Fibroblast of the aortic adventitia (primary cell): ENCODE measurements around the gene SLC7A4. TPM values are rescaled to one million over a fixed set of nuclear protein-coding genes. Genes with fewer than 3 reads are reported as not detected.

Experiments used
- DNase-seq: peaks from one replicate; pipeline ENCODE4 v3.0.0-alpha.2; 2010; ENCODE audit warnings: low read depth
- H3K4me3 ChIP-seq: 2 replicates; pipeline ENCODE4 v1.5.1; 2011; ENCODE audit warnings: low read depth, mild to moderate bottlenecking, control low read depth, low read length, moderate library complexity
- small RNA-seq: library from RNA; depleted of rRNA; stranded (forward); fragments of <200 nt; gene quantifications from one replicate; pipeline ENCODE3, GENCODE V24; 2012
- total RNA-seq: library from RNA; depleted of rRNA; stranded (reverse); fragments of >200 nt; gene quantifications from 2 replicates; pipeline ENCODE4 v1.2.3, GENCODE V29; 2012; ENCODE audit warnings: low replicate concordance
- TF ChIP-seq, protein P1 (sequence below): IDR thresholded peaks from 2 replicates; pipeline ENCODE4 v1.5.1; 2011; ENCODE audit warnings: mild to moderate bottlenecking, low read length, control low read depth, inconsistent platforms; ENCODE audit not compliant: insufficient read depth

The SLC7A4 gene
- total RNA-seq, 1 donor, result 0.09 TPM

DNA sequence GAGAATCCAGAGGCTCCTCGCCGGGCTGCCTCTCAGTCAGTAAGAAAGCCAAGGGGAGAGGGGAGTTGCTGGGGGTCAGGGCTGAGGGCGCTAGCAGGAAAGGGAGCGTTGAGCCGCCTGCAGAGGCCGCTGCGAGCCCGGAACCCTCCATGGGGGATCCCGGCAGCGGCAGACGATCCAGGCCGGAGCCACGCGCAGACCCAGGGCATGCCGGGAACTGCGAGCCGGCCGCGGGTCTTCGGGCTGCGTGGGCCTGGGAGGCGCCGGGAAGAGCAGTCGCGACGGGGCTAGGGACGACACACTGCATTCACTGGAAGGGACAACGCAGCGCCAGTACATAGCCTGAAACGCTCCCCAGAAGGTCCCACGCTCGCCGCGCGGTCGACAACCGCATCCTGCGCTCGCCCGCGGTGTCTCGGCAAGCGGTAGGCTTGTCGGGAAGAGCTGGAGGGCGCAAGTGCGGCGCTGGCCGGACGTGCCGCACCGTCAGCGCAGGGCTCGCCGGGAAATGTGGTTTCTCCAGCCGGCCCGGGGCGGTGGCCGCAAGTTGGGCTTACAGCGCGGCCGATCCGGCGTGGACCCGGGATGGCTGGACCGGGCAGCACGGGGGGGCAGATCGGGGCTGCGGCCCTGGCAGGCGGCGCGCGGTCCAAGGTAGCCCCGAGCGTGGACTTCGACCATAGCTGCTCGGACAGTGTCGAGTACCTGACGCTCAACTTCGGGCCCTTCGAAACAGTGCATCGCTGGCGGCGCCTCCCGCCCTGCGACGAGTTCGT is 50.4 kb downstream of the SLC7A4 start, which contains the start of gene LZTR1:
TSS of gene LZTR1 (plus strand) at position 511 of the 776 bp plus-strand sequence. CDS start at position 586, 75 bp downstream.
- TF ChIP-seq, protein P1, sequence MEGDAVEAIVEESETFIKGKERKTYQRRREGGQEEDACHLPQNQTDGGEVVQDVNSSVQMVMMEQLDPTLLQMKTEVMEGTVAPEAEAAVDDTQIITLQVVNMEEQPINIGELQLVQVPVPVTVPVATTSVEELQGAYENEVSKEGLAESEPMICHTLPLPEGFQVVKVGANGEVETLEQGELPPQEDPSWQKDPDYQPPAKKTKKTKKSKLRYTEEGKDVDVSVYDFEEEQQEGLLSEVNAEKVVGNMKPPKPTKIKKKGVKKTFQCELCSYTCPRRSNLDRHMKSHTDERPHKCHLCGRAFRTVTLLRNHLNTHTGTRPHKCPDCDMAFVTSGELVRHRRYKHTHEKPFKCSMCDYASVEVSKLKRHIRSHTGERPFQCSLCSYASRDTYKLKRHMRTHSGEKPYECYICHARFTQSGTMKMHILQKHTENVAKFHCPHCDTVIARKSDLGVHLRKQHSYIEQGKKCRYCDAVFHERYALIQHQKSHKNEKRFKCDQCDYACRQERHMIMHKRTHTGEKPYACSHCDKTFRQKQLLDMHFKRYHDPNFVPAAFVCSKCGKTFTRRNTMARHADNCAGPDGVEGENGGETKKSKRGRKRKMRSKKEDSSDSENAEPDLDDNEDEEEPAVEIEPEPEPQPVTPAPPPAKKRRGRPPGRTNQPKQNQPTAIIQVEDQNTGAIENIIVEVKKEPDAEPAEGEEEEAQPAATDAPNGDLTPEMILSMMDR, result peak; percentile 71
- H3K4me3 ChIP-seq, result peak within 1 kb of the TSS; percentile 92
- DNase-seq, result peak; percentile 80

DNA sequence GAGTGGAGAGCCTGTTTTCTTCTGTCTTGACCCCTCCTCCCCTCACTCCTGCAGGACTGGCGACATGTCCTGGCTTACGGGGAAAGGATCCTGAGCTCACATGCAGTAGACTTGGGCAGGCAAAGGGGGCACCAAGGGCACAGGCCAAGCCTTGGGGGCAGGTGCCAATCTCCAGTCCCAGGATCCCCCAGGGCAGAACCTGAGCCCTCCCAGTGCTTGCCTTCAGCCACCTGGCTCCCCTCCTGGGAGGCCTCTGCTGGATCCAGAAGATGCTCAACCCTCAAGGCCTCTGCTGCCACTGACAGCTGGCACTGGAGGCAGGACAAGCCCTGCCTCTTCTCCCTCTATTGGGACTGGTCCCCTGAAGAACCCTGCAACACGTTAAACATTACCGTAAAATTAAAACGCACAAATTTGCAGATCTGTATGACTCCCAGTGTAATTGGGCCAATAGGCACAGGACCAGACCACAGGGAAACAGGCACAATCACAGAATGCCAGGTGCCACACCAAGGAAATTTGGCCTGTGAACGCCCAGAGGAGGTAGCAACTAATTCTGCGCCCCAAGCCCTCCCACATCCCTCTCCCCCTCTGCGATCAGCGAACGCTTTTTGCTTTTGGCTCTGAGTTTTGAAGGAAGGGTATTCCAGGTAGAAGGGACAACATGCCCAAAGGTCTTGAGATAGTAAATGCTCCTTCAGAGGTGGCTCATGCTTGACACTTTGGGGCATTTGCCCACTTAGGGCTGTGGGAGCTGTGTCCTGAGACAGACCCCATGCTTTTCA is 51.2 kb downstream of the SLC7A4 start:
- DNase-seq, result no peak
- peak overlapping the region; percentile 92 for H3K4me3 ChIP-seq
- TF ChIP-seq, protein P1, result no peak

DNA sequence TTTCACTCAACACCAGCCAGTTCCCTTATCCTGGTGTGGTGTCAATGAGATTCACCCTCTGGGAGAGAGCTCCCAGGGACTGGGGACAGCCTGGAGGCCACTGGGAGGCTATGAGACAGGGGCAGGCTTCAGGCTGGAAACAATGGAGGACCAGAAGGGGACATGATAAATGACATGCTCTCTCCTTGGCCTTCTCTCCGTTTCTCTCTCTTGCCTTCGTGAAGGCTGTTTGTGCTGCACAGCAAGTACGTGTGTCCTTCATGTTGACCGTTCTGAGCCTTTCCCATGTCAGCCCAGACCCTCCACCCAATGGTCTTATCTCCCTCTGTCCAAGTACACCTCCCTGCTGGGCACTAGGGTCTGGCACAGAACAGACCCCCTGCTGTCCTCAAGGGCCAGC is 51.8 kb downstream of the SLC7A4 start:
- H3K4me3 ChIP-seq, result no peak overlapping the region
- TF ChIP-seq, protein P1, result no peak
- no peak for DNase-seq

DNA sequence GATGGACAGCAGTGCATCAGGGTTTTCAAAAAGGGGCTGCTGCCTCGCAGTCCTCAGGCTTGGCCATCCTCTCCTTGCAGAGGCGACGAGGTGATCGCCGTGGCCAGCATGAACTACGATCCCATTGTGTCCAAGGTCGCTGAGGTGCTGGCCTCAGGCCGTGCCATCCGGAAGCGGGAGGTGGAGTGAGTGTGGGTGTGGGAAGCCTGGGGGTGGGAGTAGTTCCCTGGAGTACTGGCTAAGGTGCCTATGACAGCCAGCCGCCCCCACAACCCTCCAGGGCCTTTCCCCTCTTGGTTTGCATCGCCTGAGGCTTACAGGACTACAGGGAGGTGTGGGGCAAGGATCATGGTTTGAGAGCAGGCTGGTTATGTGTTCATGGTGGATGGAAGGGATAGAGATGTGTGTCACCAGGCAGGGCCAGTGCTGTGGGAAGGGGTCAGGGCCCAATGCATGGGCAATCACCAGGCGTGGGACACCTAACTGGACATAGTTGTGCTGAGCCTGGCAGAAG is 52.4 kb downstream of the SLC7A4 start:
- no peak overlapping the region for H3K4me3 ChIP-seq
- TF ChIP-seq, protein P1, result no peak
- no peak for DNase-seq

DNA sequence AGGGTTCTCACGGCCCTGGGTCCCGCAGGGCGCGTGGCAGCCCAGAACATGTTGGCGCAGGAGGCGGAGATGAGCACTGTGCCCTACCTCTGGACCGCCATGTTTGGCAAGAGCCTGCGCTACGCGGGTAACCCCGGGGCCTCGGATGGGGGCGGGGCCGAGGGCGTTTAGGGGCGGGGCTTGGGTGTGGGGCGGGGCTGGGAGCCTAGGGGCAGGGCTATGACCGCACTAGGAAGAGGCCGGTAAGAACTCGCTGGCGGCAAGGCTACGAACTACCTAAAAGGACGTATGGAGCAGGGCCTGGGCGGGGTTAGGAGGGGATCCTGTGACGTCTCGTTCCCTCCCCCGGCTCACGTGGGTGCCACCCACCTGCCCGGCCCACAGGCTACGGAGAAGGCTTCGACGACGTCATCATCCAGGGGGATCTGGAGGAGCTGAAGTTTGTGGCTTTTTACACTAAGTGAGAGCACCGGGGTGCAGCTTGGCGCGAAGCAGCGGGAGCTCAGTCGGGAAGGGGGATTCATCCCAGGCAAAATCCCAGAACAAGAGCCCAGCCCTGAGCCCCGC is 53.0 kb downstream of the SLC7A4 start:
- TF ChIP-seq, protein P1, result no peak
- no peak overlapping the region for H3K4me3 ChIP-seq
- peak; percentile 49 for DNase-seq

Small RNA genes lying within 50 kb of the gene (small RNA-seq; reads per million reads assigned to genes)
- gene MIR649, result not detected

Other genes with a start within 250 kb of the SLC7A4 start
- gene PI4KA, start 173.8 kb downstream of the SLC7A4 start, total RNA-seq, result 34.8 and 49.9 TPM in 2 replicates
- gene SNAP29, start 173.6 kb downstream of the SLC7A4 start, total RNA-seq, result 10.6 and 15.5 TPM in 2 replicates
- gene CRKL, start 115.2 kb downstream of the SLC7A4 start, total RNA-seq, result 35.0 and 44.7 TPM in 2 replicates
- gene AIFM3, start 65.3 kb downstream of the SLC7A4 start, total RNA-seq, result 0.45 and 1.7 TPM in 2 replicates
- gene LZTR1, start 50.3 kb downstream of the SLC7A4 start, total RNA-seq, result 27.2 and 53.5 TPM in 2 replicates
- gene THAP7, start 30.4 kb downstream of the SLC7A4 start, total RNA-seq, result 20.0 and 21.8 TPM in 2 replicates
- 0.63 and 5.9 TPM in 2 replicates for gene P2RX6, start 17.4 kb downstream of the SLC7A4 start, total RNA-seq
- gene LRRC74B, start 13.4 kb upstream of the SLC7A4 start, total RNA-seq, result not detected in 2 replicates